Body of pancreas (tissue), 4 donors: ENCODE results near the gene APBA1. TPM values are rescaled to one million over a fixed set of nuclear protein-coding genes. Genes with fewer than 3 reads are reported as not detected.
"Not testable (repeated sequence)": the region's sequence is repeated elsewhere in the genome, so short reads cannot be mapped to it uniquely, and the experiment has no call there.

ENCODE experiments used
- ATAC-seq: fragments of 150-250 bp; one replicate; pipeline ENCODE4 v1.9.1; 2016
- DNase-seq, 4 donors: peaks; one replicate each; pipeline ENCODE4 v3.0.0-alpha.2; 2019
- H3K27ac ChIP-seq, 4 donors: fragments of 200-600 bp; sonication (generic); 1 replicate in 3 of 4; 2 replicates in 1 of 4; pipeline versions ENCODE4 v1.5.1 to v1.6.1; 2016 to 2019; ENCODE audit warnings: mild to moderate bottlenecking in 1 of 4, mixed read lengths in 1 of 4, moderate library complexity in 1 of 4
- H3K27me3 ChIP-seq, 2 donors: fragments of 200-600 bp; sonication (generic); one replicate each; pipeline ENCODE4 v1.6.0; 2016; ENCODE audit warnings: mild to moderate bottlenecking in 1 of 2
- H3K36me3 ChIP-seq, 2 donors: fragments of 200-600 bp; sonication (generic); replicated peaks in 1 of 2; 2 replicates each; pipeline ENCODE4 v1.5.1; 2016; ENCODE audit warnings: low read depth in 2 of 2; ENCODE audit not compliant: insufficient read depth in 1 of 2
- H3K4me1 ChIP-seq: fragments of 200-600 bp; sonication (generic); one replicate; pipeline ENCODE4 v1.6.0; 2016
- H3K4me3 ChIP-seq, 2 donors: fragments of 200-600 bp; sonication (generic); 1 replicate in 1 of 2; 2 replicates in 1 of 2; pipeline ENCODE4 v1.5.1; 2016 to 2019
- H3K9me3 ChIP-seq, 3 donors: fragments of 200-600 bp; sonication (generic); 1 replicate in 2 of 3; 2 replicates in 1 of 3; pipeline ENCODE4 v1.5.1; 2016
- CTCF ChIP-seq, 7 experiments: fragments of 450-650 bp in 4 of 7; fragments of 200-600 bp in 3 of 7; sonication (generic) in 3 of 7; IDR thresholded peaks; one replicate each; pipeline ENCODE4 v1.5.1; 2016 to 2019; ENCODE audit warnings: antibody characterized with exemption in 7 of 7
- POLR2A ChIP-seq, 3 donors: fragments of 450-650 bp; IDR thresholded peaks; one replicate each; pipeline ENCODE4 v1.6.1; 2016; ENCODE audit warnings: antibody characterized with exemption in 3 of 3, mild to moderate bottlenecking in 2 of 3
- WGBS, 2 donors: methylation state at CpG; one replicate each; pipeline ENCODE4 v1.1.5; 2017; 5-methylcytosine and 5-hydroxymethylcytosine counted together
- intact Hi-C: fragments of 100-400 bp; cut with DNase I; formaldehyde crosslinking; loops from one replicate; pipeline ENCODE4 v1.15.1; 2023
- total RNA-seq, 2 donors: library from RNA; depleted of rRNA; stranded (reverse); fragments of >200 nt; gene quantifications; one replicate each; pipeline ENCODE4 v1.1.0, GENCODE V29; 2016

APBA1 gene
- total RNA-seq, 2 donors from 2014 or later: 3.3 to 3.6 TPM

GRCh38 chr9:69442486-69442885 is 229.7 kb downstream of the APBA1 start:
- Histone ChIP-seq H3K36me3 (no peaks in the 10 kb centered on the region), H3K4me1 (no peaks in the 10 kb centered on the region), H3K4me3 (no peak overlapping the region), H3K27ac (no peak overlapping the region), H3K9me3 (no peaks in the 10 kb centered on the region), H3K27me3 (no peaks in the 10 kb centered on the region)
- intact Hi-C loops: no loop called here
- no peak for ATAC-seq
- DNase-seq: no peak
- no peak for TF ChIP-seq POLR2A (IDR thresholded peaks at IDR 0.05)
- no peak for TF ChIP-seq CTCF (IDR thresholded peaks at IDR 0.05)
- 89 to 93% methylated on average over 5 of the region's 5 CpGs for WGBS, 2 donors

DNA sequence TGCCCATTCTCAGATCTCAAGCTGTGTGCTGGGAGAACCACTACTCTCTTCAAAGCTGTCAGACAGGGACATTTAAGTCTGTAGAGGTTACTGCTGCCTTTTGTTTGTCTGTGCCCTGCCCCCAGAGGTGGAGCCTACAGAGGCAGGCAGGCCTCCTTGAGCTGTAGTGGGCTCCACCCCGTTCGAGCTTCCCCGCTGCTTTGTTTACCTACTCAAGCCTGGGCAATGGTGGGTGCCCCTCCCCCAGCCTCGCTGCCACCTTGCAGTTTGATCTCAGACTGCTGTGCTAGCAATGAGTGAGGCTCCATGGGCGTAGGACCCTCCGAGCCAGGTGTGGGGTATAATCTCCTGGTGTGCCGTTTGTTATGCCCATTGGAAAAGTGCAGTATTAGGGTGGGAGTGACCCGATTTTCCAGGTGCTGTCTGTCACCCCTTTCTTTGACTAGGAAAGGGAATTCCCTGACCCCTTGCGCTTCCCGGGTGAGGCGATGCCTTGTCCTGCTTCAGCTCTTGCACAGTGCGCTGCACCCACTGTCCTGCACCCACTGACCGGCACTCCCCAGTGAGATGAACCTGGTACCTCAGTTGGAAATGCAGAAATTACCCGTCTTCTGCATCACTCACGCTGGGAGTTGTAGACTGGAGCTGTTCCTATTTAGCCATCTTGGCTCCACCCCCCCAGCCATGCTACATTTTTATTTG is 231.8 kb downstream of the APBA1 start:
- H3K27ac ChIP-seq, H3K4me3 ChIP-seq, H3K27me3 ChIP-seq, ATAC-seq, H3K36me3 ChIP-seq, H3K4me1 ChIP-seq, DNase-seq, H3K9me3 ChIP-seq, intact Hi-C loops: not testable (repeated sequence)
- 91 to 100% methylated on average over 6 to 15 of the region's 15 CpGs for WGBS, 2 donors

GRCh38 chr9:69439654-69440053 is 232.5 kb downstream of the APBA1 start:
- WGBS, 2 donors: 85 to 93% methylated on average over 4 of the region's 4 CpGs
- H3K27ac ChIP-seq, intact Hi-C loops, H3K4me1 ChIP-seq, DNase-seq, H3K27me3 ChIP-seq, H3K9me3 ChIP-seq, H3K36me3 ChIP-seq, ATAC-seq, H3K4me3 ChIP-seq: not testable (repeated sequence)

- Histone ChIP-seq H3K36me3 (no peaks in the 10 kb centered on the region), H3K9me3 (no peaks in the 10 kb centered on the region), H3K4me3 (no peak overlapping the region), H3K4me1 (no peaks in the 10 kb centered on the region), H3K27ac (no peak overlapping the region), H3K27me3 (no peaks in the 10 kb centered on the region)
- ATAC-seq (no peak), DNase-seq (no peak)
- intact Hi-C loops: no loop called here
- TF ChIP-seq POLR2A (IDR thresholded peaks at IDR 0.05): no peak
- no peak for TF ChIP-seq CTCF (IDR thresholded peaks at IDR 0.05)
- 99 to 100% methylated on average over 6 of the region's 6 CpGs for WGBS, 2 donors
Measured at GRCh38 chr9:69433968-69434367, 238.2 kb downstream of the APBA1 start.

DNA sequence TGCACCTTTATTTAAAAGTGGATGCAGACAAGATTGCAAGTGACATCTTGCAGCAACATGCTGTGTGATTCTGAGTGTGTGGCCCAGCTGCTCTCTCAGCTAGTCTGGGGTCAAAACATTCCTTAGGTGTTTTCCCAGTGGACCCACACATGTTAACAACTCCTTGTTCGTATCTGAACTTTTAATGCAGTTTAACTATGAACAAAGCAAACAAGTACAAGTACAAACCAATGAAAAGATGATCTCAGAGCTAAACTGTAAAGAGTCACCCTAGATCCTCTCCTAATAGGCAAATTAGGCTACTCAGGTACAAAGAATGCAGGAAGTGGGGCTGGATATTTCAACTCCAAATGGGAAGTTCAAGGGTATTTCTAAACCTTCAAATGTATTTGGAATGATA is 238.8 kb downstream of the APBA1 start:
- no peak for TF ChIP-seq CTCF (IDR thresholded peaks at IDR 0.05)
- TF ChIP-seq POLR2A (IDR thresholded peaks at IDR 0.05): no peak
- H3K4me1 ChIP-seq: no peaks in the 10 kb centered on the region
- intact Hi-C loops: no loop called here
- ATAC-seq (no peak), DNase-seq (no peak)
- 0 to 44% methylated on average over 1 of the region's 1 CpG for WGBS, 2 donors
- H3K4me3 ChIP-seq: no peak overlapping the region
- H3K36me3 ChIP-seq: no peaks in the 10 kb centered on the region
- H3K27ac ChIP-seq: no peak overlapping the region
- no peaks in the 10 kb centered on the region for H3K9me3 ChIP-seq
- no peaks in the 10 kb centered on the region for H3K27me3 ChIP-seq

DNA sequence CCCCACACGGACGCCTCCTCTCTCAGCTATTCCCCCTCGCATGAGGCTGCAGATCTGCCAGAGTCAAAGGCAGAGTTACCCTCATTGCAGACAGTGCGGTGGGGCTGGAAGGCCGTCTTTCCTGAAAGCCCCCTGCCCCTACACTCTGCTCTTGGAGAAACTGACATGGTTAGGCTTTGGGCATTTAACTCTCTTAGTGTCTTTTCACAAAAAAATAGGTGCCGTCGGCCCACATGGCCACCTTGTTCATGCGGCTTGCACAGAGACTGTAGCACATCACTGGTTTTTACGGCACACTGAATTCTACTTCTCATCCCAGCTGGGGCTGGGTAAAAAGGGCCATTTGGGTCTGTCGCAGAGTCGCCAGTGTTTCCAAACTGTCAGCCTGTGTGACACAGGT is 239.5 kb downstream of the APBA1 start:
- ATAC-seq: no peak
- intact Hi-C loops: no loop called here
- Histone ChIP-seq H3K9me3 (no peaks in the 10 kb centered on the region), H3K4me3 (no peak overlapping the region), H3K4me1 (no peaks in the 10 kb centered on the region), H3K27ac (no peak overlapping the region), H3K27me3 (no peaks in the 10 kb centered on the region), H3K36me3 (no peaks in the 10 kb centered on the region)
- WGBS, 2 donors: 88 to 93% methylated on average over 11 of the region's 11 CpGs
- DNase-seq: no peak
- TF ChIP-seq CTCF (IDR thresholded peaks at IDR 0.05): no peak
- no peak for TF ChIP-seq POLR2A (IDR thresholded peaks at IDR 0.05)
